CD1c-positive myeloid dendritic cell (primary cell): Measurements from ENCODE around the gene UNG.
"Not testable (repeated sequence)": the region's sequence is repeated elsewhere in the genome, so short reads cannot be mapped to it uniquely, and the experiment has no call there.

ENCODE experiments used
- DNase-seq: peaks from one replicate; pipeline ENCODE4 v3.0.0-alpha.2; 2016; ENCODE audit errors: extremely low spot score

The UNG gene

DNA sequence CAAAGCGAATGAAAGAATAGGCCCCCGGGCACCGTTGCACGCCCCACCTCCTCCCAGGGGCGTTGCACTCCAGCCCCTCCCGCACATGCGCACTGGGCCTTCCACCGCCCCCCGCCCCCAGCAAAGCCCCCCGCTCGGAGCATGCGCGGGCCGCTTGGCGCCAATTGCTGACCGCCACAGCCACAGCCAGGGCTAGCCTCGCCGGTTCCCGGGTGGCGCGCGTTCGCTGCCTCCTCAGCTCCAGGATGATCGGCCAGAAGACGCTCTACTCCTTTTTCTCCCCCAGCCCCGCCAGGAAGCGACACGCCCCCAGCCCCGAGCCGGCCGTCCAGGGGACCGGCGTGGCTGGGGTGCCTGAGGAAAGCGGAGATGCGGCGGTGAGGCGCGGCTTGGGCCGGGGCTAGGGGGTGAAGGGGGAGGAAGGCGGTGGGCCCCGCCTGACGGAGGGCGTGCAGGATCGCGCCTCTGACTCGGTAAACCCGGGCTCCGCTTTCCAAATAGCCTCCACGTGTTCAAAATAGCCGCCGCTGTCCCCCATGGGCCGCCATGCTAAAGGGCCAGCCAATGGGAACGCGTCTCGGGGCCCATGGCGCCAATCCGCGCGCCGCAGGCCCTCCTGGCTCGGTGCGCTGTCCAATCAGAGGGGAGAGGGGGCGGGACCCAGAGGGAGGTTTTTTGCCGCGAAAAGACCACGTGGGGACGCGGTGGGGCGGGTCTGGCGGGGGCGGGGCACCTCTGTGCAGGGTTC lies at the start of gene UNG:
TSS of gene UNG (plus strand) at position 163 of the 748 bp plus-strand sequence. CDS start at position 246, 83 bp downstream.
- DNase-seq = peak; percentile 99

DNA sequence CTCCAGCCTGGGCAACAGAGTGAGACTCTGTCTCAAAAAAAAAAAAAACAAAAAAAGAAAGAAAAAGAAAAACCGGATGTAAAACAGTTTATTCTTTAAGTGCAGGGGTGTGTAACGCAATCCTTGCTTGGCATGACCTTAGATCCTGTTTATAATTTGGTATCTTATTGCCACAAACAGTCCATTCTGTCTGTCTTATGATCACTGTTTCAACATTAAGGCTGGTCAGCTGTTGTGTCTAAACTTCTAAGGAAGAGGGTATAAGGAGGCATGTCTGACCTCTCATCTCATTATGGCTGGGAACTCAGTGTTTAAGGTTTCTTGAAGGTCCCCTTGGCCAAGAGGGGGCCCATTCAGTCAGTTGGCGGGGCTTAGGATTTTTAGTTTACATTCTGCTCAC lies 48.7 kb upstream of the UNG start:
- DNase-seq = not testable (repeated sequence)

DNA sequence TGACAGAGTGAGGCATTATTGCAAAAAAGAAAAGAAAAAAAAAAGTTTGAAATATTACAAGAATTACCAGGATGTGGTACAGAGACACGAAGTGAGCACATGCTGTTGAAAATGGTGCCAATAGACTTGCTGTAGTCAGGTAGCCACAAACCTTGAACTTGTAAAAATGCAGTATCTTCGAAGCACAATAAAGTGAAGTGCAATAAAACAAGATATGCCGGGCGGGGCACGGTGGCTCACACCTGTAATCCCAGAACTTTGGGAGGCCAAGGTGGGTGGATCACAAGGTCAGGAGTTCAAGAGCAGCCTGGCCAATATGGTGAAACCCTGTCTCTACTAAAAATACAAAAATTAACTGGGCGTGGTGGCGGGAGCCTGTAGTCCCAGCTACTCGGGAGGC lies 47.6 kb upstream of the UNG start:
- not testable (repeated sequence) for DNase-seq

DNA sequence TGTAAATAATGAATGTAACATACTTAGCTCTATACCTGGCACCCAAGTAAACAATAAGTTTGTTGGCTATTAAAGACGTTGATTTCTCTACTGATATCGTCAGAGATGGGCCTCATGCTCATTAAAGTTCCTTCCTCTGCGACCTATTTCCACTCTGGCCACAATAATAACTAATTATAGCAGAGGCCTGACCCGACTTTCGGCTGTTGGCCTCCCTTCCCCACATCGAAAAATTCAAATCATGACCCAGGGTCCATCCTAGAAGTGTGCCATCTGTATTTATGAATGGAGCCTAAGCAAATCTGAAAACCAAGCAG lies 45.3 kb upstream of the UNG start:
- DNase-seq = no peak

DNA sequence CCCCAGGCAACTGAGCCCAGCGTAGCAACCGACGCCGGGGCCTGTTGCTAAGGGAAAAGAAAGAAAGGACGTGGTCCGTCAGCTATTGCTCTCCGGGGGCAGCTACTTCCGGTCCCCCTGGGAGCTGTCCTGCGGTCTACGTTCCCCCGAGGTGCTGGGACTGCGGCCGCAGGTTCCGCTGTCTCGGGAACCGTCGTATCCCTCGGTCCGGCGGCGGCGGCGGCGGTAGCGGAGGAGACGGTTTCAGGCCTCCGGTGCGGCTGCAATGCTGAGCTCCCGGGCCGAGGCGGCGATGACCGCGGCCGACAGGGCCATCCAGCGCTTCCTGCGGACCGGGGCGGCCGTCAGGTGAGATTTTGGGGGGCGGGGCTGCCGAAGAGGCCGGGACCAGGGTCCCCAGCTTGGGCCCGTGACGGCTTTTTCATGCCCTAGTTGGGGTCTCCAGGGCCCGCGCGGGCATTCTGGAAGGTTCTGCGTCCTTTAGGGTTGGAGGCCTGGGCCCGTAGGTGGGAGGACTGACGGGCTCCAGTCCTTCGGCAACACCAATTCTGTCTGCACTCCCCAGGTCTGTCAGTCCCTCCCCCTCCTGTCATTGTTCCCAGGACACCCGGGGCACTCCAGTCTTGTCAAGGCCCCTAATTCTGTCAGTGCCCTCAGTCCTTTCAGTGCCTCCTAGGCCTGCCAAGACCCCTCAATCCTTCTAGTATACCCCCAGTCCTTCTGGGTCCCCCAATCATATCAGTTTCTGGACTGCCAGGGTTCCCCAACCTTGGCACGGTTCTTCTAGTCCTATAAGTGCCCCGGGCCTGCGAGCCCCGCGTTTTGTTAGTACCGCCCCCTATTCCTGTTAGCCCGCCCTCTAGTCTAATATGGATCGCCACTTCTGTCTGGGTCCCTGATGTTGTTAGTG lies 44.7 kb upstream of the UNG start, which contains the start of gene USP30:
TSS of gene USP30 (plus strand) at position 163 of the 910 bp plus-strand sequence. CDS start at position 266, 103 bp downstream.
- DNase-seq = peak; percentile 91

DNA sequence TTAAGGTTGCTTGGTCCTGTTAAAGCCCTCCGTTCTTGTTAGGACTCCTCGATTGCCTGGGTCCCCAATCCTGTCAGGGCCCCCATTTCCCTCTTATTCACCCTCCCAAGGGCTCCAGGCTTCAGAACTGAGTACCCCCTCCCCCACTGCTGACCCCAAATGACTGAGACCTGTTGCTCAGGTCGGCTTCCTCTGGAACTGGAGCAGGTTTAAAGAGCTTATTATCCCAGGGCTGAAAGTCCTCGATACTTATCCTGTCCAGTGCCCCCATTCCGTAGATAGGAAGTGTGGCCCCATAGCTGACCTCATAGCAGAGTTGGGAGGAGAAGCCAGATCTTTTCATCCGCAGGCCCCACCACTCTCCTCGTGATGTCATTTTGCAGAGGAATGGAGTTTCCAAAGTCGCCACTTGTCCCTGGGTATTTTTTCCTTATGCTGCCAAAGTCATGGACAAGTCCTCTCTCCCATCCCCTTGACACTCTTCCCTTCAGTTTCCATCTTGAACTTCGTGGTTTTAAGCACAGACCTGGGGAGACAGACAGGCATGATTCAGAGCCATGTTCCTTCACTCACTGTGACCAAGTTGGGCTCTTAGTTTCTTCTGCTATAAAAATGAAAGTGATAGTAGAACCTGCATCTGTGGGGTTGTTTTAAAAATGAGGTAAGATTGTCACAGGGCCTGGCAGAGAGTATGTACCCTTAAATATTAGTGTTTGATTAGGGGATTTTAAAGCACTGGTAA lies 43.8 kb upstream of the UNG start:
- DNase-seq = peak; percentile 16

DNA sequence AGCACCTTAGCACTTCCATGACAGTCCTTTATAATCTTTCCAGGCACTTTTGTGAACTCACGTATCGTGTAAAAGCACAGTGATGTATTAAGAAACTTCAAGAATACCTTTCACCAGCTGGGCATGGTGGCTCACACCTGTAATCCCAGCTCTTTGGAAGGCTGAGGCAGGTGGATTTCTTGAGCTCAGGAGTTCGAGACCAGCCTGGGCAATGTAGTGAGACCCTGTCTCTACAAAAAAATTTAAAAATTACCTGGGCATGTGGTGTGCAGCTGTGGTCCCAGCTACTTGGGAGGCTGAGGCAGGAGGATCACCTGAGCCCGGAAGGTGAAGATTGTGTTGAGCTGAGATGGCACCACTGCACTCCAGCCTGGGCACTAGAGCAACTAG lies 43.3 kb upstream of the UNG start:
- DNase-seq = not testable (repeated sequence)

DNA sequence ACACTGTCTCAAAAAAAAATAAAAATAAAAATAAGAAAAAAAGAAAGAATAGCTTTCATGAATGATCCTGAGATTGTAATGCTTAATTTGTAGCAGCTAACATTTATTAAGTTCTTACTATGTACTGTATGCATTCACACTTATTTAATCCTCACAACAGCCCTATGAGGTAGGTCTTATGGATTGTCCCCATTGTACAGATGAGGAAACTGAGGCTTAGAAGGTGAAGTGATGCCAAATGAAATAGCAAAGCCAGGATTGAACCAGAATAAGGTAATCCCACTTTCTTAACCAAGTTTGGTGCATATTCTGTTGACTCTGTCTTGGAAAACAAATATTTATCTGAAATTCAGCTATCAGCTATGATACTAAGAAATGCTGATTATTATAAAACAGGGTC lies 42.9 kb upstream of the UNG start:
- DNase-seq = no peak

DNA sequence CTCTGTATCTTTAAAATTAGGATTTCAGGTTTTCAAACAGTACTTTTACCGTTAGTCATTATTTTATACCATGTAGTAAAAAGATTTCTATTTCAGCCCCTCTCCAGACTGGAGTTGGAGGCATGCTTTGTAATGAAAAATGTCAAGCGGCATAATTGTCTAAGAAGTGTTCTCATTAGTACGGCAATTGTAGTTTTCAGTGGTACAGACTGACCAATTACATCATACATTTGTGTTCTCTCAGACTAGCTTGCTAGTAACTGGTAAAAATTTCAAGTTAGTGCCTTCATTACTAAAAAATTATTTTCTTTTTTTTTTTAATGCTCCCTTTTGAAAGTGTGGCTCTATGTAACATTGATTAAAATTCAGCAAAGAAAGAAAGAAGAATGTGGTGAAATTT lies 40.5 kb upstream of the UNG start:
- DNase-seq = no peak

DNA sequence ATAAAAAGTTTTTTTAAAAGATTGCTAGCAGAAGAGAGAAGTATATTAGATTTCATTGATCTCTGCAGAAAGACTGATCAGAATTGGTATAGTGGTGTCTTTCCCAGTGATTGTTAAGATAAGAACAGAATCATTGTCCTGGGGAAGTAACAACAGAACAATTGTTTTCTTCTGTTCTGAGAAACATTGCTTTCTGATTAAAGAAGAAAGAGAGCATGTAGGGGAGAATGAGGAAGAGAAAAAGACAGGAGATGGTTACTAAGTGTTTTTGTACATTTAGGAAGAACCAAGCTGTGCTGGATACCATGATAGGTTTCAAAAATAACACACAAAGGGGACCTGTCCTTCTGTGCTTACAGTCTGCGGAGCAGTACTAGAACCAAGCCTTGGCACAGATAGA lies 40.0 kb upstream of the UNG start:
- no peak for DNase-seq

DNA sequence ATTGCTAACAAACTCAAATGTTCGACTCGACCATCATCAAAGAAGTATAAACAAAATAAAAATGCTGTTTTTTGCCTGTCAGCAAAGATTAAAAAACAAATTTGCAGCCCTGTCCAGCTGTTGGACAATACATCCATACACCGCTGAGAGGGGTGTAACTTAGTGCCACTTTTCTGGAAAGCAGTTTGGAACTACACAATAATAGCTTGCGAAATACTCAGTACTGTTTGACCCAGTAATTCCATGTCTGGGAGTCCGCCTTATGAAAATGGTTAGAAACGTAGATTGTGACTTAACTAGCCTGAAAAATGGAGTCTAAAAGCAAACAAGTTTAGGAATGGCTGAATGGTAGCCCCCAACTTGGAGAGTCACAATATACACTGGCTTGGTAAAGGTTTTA lies 38.6 kb upstream of the UNG start:
- DNase-seq = no peak

DNA sequence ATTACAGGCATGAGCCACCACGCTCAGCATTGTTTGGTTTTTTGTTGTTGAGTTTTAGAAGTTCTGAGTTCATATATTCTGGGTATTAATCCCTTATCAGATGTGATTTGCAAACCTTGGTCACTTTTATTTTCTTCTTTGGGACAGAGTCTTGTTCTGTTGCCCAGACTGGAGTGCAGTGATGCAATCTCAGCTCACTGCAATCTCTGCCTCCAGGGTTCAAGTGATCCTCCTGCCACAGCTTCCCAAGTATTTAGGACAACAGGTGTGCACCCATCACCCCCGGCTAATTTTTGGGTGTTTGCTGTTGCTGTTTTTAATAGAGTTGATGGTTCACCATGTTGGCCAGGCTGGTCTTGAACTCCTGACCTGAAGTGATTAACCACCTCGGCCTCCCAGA lies 33.3 kb upstream of the UNG start:
- no peak for DNase-seq

DNA sequence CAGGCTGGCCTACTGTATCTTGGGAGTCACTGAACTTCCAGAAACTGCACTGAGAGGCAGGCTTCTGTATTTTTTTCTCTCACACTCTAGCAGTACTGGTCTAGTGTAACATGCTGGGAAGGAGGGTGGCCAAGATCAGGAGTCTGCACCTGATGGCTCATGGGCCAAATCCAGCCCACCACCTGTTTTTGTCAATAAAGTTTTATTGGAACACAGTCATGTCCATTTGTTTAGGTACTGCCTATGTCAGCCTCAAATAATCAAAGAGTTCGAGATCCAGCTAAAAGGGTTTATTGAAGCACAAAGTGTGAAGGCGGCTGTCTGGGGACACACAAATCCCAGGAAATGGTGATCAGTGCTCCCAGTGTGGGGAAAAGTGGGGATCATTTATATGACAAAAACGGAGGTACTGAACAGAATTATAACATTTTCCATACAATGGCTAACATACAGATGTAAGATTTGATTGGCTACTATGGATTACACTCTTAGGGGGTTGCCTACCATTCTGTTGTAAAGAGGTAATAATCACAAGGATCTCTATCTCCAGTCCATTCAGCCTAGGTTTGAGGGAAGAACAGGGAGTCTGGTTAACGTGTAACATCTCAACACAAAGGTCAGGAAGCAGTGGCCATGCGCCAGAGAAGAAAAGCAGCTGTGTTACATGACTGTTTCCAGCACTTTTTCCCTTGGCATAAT lies 32.1 kb upstream of the UNG start:
- DNase-seq = no peak

DNA sequence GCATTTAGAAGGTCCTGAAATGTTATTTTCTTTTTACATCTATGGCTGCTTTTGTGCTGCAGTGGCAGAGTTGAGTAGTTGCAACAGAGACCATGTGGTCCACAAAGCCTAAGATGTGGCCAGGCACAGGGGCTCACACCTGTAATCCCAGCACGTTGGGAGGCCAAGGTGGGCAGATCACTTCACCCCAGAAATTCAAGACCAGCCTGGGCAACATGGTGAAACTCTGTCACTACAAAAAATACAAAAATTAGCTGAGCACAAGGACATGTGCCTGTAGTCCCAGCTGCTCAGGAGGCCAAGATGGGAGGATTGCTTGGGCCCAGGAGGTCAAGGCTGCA lies 31.6 kb upstream of the UNG start:
- no peak for DNase-seq

DNA sequence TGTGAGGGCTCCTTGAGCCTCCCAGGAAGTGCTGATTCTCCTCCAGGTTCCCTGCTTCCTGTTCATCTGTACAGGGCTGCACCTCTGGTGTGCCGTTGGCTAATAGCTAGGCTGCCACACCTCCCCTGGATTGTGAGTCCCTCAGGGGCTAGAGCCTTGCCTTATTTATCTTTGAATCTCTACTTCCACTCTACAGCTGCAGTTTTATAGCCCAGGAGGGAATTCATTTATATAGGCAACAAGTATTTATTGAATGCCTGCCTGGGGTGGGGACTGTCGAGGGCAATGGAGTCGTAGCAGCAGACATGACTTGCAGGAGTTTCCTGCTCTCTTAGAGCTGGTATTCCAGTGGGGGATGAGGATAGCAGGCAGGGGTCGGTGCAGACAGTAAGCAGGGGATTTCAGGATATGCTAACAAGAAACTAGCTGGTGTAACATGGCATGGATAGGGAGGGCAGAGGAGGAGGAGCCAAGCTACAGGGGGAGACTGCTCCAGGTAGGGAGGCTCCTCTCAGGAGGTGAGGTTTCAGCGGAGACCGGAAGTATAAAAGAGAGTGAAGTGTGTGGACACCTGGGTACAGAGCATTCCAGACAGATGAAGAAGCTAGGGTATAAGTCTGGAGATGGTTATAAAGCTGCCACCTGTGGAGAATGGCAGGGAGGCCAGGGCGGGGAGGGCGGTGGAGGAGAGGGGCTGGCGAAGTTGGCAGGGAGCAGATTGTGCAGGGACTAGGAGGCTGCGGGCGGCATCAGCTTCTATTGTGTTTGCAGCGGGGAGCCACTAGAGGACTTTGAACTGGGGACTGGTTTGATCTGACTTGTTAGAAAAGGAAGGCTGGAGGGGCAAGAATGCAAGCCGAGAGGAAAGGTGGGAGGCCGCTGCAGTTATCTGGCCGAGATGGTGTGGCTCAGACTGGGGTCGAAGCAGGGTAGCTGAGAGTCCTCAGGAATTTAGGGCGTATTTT lies 27.8 kb upstream of the UNG start:
- DNase-seq = no peak

DNA sequence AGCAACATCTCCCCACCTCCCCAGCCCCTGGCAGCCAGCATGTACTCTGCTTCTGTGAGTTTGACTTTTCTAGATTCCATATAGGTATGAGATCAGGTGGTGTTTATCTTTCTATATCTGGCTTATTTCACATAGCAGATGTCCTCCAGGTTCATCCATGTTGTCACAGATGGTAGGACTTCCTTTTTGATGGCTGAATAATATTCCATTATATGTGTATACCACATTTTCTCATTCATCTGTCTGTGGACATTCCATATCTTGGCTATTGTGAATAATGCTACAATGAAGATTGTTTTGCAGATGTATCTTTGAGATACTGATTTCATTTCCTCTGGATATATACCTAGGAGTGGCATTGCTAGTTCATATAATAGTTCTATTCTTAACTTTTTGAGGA lies 22.5 kb upstream of the UNG start:
- DNase-seq = no peak

DNA sequence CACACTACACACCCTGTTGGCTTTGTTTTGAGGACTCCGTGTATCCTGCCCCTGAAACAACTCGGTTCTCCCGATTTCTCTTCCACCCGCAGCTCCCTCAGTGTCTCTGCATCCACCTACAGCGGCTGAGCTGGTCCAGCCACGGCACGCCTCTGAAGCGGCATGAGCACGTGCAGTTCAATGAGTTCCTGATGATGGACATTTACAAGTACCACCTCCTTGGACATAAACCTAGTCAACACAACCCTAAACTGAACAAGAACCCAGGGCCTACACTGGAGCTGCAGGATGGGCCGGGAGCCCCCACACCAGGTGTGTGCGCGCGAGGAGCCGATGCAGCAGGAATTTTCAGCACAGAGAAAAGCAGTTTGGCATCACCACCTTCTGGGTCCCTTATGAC lies 14.6 kb upstream of the UNG start:
- DNase-seq = no peak

DNA sequence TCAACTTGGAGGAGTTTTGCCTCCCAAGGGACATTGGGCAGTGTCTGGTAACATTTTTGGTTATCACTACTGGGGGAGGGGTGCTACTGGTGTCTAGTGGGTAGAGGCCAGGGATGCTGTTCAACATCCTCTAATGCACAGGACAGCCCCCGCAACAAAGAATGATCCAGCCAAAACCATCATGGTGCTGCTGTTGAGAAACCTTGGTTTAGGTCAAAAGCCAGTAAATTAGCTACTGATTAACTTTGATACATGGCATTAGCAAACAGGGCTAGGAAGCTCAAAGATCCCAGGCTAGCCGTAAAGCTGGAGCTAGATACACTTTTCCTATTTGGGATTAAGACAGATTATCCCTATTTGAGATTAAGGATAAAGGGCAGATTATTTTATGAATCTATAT lies 13.0 kb upstream of the UNG start:
- DNase-seq = no peak

DNA sequence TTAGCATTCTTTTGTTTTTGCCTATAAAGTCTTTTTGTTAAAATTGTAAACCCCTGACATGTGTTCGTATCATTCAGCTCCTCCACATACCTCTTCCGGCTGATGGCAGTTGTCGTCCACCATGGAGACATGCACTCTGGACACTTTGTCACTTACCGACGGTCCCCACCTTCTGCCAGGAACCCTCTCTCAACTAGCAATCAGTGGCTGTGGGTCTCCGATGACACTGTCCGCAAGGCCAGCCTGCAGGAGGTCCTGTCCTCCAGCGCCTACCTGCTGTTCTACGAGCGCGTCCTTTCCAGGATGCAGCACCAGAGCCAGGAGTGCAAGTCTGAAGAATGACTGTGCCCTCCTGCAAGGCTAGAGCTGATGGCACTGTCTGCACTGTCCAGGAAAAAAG lies 11.8 kb upstream of the UNG start:
- no peak for DNase-seq

DNA sequence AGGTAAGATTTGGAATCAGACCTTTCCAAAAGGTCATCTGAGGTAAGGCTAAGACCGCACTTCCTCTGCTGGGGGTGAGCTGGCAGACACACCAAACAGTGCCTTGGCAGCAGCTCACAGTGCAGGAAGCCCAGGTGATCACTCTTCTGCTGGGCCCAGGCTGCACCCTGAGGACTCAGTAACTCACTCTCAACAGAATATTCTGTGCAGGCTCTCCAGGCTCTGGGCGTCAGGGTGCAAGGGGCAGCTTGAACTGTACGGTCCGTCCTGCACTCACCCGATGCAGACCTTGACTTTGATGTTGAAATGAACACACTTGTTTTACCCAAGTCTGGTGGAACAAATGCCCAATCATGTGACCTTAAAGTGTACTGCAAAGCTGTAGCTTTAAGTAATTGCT lies 10.1 kb upstream of the UNG start:
- no peak for DNase-seq

DNA sequence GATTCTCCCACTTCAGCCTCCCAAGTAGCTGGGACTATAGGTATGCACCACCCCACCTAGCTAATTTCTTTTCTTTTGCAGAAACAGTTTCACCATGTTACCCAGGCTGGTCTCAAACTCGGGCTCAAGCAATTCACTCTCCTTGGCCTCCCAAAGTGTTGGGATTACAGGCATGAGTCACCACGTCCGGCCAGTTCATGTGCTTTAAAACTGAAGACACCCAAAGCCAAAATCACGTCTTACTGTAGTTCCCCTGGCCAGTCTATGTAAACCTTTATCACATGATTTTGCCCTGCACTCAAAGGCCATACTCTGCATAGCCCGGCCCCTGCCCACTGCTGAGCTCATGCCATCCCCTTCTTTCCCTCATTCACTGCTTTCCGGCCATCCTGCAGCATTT lies 8.6 kb upstream of the UNG start:
- DNase-seq = no peak
